ENCODE measurements around the gene NUP42. TPM values are rescaled to one million over a fixed set of nuclear protein-coding genes. Genes with fewer than 3 reads are reported as not detected.
A peak's percentile ranks its signal among the peaks of the same experiment; 100 is the strongest.

The NUP42 gene
- polyA plus RNA-seq, 1 donor (not counting 4 experiments of a cell fraction or from before 2014, with no cell fraction given), result 34.2 TPM

GRCh38 chr7:23205577-23205908 is 23.7 kb downstream of the NUP42 start:
- Histone ChIP-seq H3K9me3 (ENCODE audit: control insufficient read depth, low read depth, low read length) (no peaks in the 10 kb centered on the region), H3K79me2 (ENCODE audit: control insufficient read depth, insufficient read depth, low read length) (no peaks in the 10 kb centered on the region), H3K36me3 (ENCODE audit: control insufficient read depth in 2 of 2, extremely low read depth in 1 of 2, insufficient read depth in 2 of 2, low read length in 2 of 2) (peaks cover 0 to under 1% of the 10 kb centered on the region in 2 experiments), H3K27me3 (ENCODE audit: control insufficient read depth, extremely low read depth, insufficient read depth, low read length) (no peaks in the 10 kb centered on the region), H3K27ac (ENCODE audit: control insufficient read depth, insufficient read depth, low read length) (no peak overlapping the region), H3K4me2 (ENCODE audit: control insufficient read depth, extremely low read depth, insufficient read depth, low read depth, low read length) (peak overlapping the region; percentile 58), H2AFZ (ENCODE audit: control insufficient read depth, low read length) (peak overlapping the region; percentile 82), H3K4me1 (ENCODE audit: control insufficient read depth, extremely low read depth, insufficient read depth, low read length) (peaks cover 16% of the 10 kb centered on the region), H3K9me1 (ENCODE audit: control insufficient read depth, extremely low read depth, insufficient read depth, low read length) (no peaks in the 10 kb centered on the region), H3K4me3 (ENCODE audit: control insufficient read depth in 2 of 3, extremely low read depth in 1 of 3, insufficient read depth in 2 of 3, low read depth in 1 of 3, low read length in 3 of 3) (peak overlapping the region in 1 of 3 experiments; percentile 34), H3K9ac (ENCODE audit: control insufficient read depth, extremely low read depth, insufficient read depth, low read length) (no peak overlapping the region), H4K20me1 (ENCODE audit: control insufficient read depth, extremely low read depth, insufficient read depth, low read length) (no peaks in the 10 kb centered on the region)
- DNase-seq (ENCODE audit: low read depth, low spot score) (no peak), FAIRE-seq (no peak)
- dilution Hi-C loops (cut with MboI; ENCODE audit: extremely low pct_ligation_motif_present, low sequenced_read_pairs), result no loop called here
- TF ChIP-seq EZH2 (IDR thresholded peaks at IDR 0.05; ENCODE audit: low read length), result no peak
- no peak for TF ChIP-seq CTCF (optimal IDR thresholded peaks at IDR 0.05 in 1 of 3, IDR thresholded peaks at IDR 0.05 in 1 of 3, conservative IDR thresholded peaks at IDR 0.05 in 1 of 3; ENCODE audit: extremely low read depth in 1 of 3, insufficient read depth in 2 of 3, low read length in 3 of 3)

DNA sequence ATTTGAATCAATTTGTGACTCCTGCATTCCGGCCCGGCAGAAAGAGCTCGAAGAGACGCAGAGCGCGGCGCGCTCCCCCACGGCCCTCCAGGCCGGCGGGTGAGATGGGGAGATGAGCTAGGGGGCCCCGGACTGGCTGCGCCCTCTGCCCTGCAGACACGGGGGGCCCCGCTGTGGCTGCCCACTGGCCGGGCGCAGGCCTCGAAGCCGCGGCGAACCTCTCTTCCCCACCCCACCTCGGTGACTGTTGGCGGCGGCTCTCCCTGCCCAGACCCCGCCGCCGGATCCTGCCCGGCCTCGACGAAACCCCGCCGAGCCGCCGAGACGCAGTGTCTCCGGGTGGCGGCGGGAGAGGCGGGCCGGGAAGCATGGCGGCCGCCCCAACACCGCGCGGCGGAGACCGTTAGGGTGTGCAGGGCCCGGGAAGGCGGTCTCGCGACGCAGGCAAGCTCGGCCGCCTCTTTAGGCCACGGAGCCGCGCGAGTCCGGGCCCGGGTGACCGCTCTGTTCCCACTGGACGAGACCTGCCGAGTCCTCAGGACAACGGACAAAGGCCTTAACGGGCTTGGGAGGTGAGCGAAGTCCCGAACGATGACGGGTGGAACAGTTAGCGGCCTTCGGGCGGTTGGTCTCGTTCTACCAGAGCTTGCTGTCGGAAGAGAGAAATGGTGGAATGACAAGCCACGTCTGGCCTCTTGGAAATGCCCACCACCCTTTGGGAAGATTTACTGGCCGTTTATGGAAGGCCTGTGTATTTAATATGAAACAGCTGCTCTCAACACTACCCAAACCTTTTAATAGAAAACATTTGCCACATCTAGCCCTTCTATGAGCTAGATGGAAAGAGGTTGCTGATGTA is 24.3 kb downstream of the NUP42 start:
- Histone ChIP-seq H3K9me3 (ENCODE audit: control insufficient read depth, low read depth, low read length) (no peaks in the 10 kb centered on the region), H3K36me3 (ENCODE audit: control insufficient read depth in 2 of 2, extremely low read depth in 1 of 2, insufficient read depth in 2 of 2, low read length in 2 of 2) (no peaks in the 10 kb centered on the region), H4K20me1 (ENCODE audit: control insufficient read depth, extremely low read depth, insufficient read depth, low read length) (no peaks in the 10 kb centered on the region), H3K27me3 (ENCODE audit: control insufficient read depth, extremely low read depth, insufficient read depth, low read length) (no peaks in the 10 kb centered on the region), H3K4me1 (ENCODE audit: control insufficient read depth, extremely low read depth, insufficient read depth, low read length) (peaks cover 16% of the 10 kb centered on the region), H2AFZ (ENCODE audit: control insufficient read depth, low read length) (peak overlapping the region; percentile 82), H3K9me1 (ENCODE audit: control insufficient read depth, extremely low read depth, insufficient read depth, low read length) (no peaks in the 10 kb centered on the region), H3K79me2 (ENCODE audit: control insufficient read depth, insufficient read depth, low read length) (no peaks in the 10 kb centered on the region), H3K4me3 (ENCODE audit: control insufficient read depth in 2 of 3, extremely low read depth in 1 of 3, insufficient read depth in 2 of 3, low read depth in 1 of 3, low read length in 3 of 3) (peak overlapping the region in 1 of 3 experiments; percentile 41), H3K9ac (ENCODE audit: control insufficient read depth, extremely low read depth, insufficient read depth, low read length) (no peak overlapping the region), H3K27ac (ENCODE audit: control insufficient read depth, insufficient read depth, low read length) (no peak overlapping the region), H3K4me2 (ENCODE audit: control insufficient read depth, extremely low read depth, insufficient read depth, low read depth, low read length) (peak overlapping the region; percentile 58)
- no peak for DNase-seq (ENCODE audit: low read depth, low spot score)
- FAIRE-seq, result no peak
- dilution Hi-C loops (cut with MboI; ENCODE audit: extremely low pct_ligation_motif_present, low sequenced_read_pairs), result no loop called here
- TF ChIP-seq CTCF (optimal IDR thresholded peaks at IDR 0.05 in 1 of 3, IDR thresholded peaks at IDR 0.05 in 1 of 3, conservative IDR thresholded peaks at IDR 0.05 in 1 of 3; ENCODE audit: extremely low read depth in 1 of 3, insufficient read depth in 2 of 3, low read length in 3 of 3), result no peak
- TF ChIP-seq EZH2 (IDR thresholded peaks at IDR 0.05; ENCODE audit: low read length), result peak; percentile 41

All from keratinocyte (primary cell).